ENCODE results near the gene C17orf113.

Gene C17orf113

DNA sequence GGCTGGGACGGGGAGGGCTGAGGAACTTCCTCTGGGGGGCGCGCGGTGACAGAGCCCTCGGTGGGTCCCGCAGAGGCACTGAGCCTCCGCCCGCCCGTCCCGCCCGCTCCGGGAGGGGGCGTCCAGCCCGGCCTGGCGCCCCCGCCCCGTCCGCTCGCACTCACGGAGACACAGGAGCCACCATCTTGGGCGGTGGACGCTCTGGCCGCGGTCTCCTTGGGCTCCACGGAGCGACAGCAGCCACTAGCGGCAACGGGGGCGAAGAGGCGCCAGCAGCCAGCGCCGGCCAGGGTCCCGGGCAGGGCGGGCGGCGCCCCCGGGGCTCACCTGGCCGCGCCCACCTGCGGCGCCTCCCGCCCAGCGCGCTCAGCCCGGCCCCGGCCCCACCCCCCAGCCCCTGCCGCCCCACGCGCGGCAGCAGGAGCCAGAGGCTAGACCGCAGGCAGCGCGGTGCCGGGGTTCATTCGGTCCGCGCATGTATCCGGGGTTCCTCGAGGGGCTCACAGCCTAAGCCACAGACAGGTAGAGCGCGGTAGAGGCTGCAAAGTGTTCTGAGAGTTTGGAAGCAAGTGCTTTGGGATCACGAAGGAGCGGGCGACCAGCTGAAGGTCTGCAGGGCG, at the start of gene C17orf113:
Gene C17orf113, minus strand, starts transcription at position 209 of the 620 bp plus-strand sequence. CDS start 7,225 bp downstream, outside the sequence.
- peaks cover 36% of the 10 kb centered on the region for H3K27me3 Mint-ChIP-seq
- H3K4me1 Mint-ChIP-seq: peaks cover 7% of the 10 kb centered on the region
- H3K27ac Mint-ChIP-seq: peak within 1 kb of the TSS; percentile 59

DNA sequence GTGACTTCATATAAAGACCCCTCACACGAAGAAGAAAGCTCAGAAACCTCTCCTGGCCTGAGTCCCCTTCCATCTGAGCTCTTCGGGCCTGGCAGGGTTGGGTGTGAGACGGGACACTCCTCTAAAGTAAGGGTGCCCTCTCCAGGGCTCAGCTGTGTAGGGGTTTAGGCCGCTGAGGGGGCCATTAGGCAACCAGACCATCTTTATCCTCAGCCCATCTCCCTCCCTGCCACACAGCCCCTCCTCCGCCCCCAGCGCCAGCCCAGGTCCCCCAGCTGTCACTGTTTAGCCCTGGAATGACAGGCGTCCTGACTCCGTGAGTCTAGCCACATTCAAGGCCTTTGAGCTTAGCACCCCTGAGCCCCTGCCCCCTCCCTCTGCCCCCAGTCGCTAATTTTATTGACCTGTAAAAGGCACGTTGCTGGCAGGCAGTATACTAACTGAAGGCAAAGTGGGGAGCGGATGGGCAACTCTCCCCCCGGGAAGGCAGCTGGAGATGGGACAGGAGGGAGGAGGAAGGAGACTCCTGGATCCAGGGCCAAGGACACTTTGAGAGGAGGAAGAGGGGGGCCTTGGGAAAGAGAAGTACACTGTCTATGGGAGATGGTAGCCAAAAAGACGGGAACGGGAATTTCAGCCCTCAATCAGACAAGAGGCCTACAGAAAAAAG, 48.5 kb upstream of the C17orf113 start:
- no peaks in the 10 kb centered on the region for H3K9me3 Mint-ChIP-seq
- H3K36me3 Mint-ChIP-seq: no peaks in the 10 kb centered on the region
- no peak for ATAC-seq
- peaks cover 17% of the 10 kb centered on the region for H3K27me3 Mint-ChIP-seq
- H3K4me3 Mint-ChIP-seq: no peak overlapping the region
- H3K27ac Mint-ChIP-seq: no peak overlapping the region
- H3K4me1 Mint-ChIP-seq: peaks cover 21% of the 10 kb centered on the region

More for the DNA sequence above, at the start of gene C17orf113:
- H3K9me3 Mint-ChIP-seq: no peaks in the 10 kb centered on the region
- ATAC-seq: peak; percentile 86
- H3K36me3 Mint-ChIP-seq: no peaks in the 10 kb centered on the region
- H3K4me3 Mint-ChIP-seq: peak within 1 kb of the TSS; percentile 73

DNA sequence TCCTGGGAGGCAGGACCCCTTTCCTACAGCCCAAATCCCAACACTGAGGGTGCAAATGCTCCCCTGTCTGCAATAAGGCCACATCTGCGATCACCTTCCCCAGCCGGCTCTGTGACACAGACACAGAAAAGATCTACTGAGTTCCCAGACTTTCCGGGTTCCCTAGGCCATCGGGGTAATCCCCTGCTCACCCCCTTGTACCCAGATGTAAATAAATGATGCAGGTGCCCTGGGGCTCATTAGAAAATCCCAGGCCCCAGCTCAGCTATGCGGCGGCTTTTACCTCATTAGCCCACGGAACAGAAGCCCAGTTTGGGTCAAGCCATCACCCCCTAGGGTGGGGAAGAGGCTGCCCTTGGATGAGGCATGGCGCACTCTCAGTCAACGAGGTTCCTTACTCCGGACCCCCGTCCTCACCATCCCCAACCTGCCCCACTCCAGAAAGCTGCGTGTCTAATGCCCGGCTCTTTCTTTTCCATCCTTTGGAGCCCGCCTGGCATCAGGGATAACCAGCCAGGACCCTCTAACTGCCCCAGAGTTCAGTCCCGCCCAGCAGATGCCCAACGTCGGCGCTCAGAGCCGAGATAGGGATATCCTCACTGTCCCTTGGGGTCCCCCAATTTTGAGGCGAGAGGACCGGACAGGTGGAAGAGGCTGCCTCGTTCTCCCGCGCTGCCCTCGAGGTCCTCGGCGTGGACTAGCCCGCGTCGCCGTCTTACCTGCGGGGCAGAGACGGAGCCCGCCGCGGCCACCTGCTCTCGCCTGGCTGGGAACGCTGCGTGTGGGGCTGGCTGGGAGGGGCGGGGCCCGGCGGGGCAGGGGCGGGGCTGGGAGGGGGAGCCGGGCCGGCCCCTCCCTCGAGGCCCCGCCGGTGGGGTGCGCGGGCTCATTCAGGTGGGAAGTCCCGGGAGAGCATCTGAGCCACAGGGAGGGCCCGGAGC, 47.6 kb upstream of the C17orf113 start, which contains the start of gene ZNF385C:
Gene ZNF385C, minus strand, starts transcription at position 783 of the 941 bp plus-strand sequence. CDS start 35,417 bp downstream, outside the sequence.
- peak; percentile 59 for ATAC-seq
- Mint-ChIP-seq H3K4me3 (peak within 1 kb of the TSS; percentile 67), H3K27me3 (peaks cover 21% of the 10 kb centered on the region), H3K9me3 (no peaks in the 10 kb centered on the region), H3K27ac (peak within 1 kb of the TSS; percentile 76), H3K36me3 (no peaks in the 10 kb centered on the region), H3K4me1 (peaks cover 21% of the 10 kb centered on the region)

DNA sequence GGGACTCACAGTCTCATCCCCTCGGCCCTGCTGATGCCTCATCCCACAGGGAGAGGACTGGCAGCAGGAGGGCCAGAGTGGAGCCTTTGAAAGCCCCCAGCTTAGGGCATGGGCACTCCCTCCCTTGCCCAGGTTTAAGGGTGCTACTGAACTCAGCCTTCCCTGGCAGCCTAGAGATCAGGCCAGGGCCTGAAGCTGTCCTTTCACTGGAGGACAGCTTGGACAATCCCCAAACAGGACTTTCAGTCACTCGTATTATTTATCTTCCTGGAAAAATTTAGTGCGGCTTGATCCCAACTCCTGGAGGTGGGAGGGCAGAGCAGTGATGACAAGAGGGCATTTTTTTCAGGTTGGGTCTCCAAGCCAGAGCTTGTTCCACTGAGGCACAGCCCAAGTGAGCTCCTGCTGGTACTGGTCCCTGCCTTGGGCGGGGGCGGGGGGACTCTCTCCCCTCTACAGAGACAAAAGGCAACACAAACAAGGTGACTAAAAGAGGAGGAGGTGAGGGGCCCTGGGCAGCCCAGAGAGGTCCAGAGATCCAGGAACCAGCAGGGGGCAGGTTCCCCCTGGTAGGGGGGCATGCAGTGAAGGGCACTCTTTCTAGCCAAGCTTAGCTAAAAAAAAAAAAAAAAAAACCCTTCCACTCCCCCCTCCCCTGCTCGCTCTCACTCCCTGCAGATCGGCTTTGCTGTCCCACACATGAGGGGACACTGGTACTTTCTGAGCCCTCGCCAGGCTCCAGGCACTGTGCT, 46.1 kb upstream of the C17orf113 start:
- Mint-ChIP-seq H3K27me3 (peaks cover 21% of the 10 kb centered on the region), H3K27ac (no peak overlapping the region), H3K9me3 (no peaks in the 10 kb centered on the region), H3K4me1 (peaks cover 17% of the 10 kb centered on the region), H3K4me3 (no peak overlapping the region), H3K36me3 (no peaks in the 10 kb centered on the region)
- ATAC-seq: no peak

DNA sequence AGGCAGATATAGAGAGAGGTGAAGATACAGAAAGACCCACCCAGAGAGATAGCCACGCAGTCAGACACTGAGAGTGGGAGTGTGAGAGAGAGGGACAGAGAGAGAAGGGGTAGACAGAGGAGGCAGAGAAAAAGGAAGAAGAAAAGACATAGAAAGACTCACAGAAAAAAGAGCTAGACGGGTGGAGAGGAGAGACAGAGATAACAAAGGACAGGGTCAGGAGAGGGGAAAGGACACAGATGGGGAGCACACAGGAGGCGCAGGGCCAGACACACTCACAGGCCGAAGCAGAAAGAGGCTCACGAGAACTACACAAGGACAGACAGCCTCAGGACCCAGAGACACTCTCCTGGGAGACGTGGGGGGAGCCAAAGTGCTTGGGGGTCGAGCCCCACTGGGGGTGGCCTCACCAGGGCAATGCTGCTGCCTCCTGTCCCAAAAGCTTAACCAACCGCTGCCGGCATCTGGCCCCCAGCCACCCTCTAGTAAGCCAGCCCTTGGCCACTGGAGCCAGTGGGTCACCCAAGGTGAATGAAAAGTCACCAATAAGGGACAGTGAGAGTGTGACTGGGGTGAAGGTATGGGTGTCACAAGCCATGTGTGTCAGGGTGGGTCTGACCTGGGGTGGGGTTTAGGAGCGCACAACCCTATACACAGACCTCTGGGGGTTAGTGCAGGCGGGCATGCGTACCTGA, 44.1 kb upstream of the C17orf113 start:
- no peak for ATAC-seq
- Mint-ChIP-seq H3K27me3 (peaks cover 21% of the 10 kb centered on the region), H3K4me1 (peaks cover 13% of the 10 kb centered on the region), H3K36me3 (no peaks in the 10 kb centered on the region), H3K27ac (no peak overlapping the region), H3K9me3 (no peaks in the 10 kb centered on the region), H3K4me3 (no peak overlapping the region)

DNA sequence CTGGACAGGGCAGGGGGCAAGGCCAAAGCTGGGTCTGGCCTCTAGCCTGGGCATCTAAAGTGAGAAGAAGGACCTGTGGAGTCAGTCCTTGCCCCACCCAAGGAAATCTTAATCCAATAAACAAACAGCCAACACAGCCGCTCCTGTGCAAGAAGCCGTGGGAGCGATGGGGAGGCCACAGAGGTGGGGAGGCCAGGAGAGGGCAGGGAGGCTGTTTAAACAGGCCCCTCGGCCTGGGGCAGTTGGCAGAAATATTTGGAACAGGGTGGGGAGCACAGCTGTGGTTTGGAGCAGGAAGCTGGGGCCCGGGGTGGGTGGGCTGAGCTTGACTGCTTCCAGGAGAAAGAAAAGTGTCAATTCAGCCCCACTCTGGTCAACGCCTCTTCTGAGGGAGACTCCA, 42.5 kb upstream of the C17orf113 start:
- H3K27me3 Mint-ChIP-seq: peaks cover 18% of the 10 kb centered on the region
- peaks cover 9% of the 10 kb centered on the region for H3K4me1 Mint-ChIP-seq
- H3K27ac Mint-ChIP-seq: no peak overlapping the region
- no peaks in the 10 kb centered on the region for H3K36me3 Mint-ChIP-seq
- no peaks in the 10 kb centered on the region for H3K9me3 Mint-ChIP-seq
- no peak overlapping the region for H3K4me3 Mint-ChIP-seq
- no peak for ATAC-seq

DNA sequence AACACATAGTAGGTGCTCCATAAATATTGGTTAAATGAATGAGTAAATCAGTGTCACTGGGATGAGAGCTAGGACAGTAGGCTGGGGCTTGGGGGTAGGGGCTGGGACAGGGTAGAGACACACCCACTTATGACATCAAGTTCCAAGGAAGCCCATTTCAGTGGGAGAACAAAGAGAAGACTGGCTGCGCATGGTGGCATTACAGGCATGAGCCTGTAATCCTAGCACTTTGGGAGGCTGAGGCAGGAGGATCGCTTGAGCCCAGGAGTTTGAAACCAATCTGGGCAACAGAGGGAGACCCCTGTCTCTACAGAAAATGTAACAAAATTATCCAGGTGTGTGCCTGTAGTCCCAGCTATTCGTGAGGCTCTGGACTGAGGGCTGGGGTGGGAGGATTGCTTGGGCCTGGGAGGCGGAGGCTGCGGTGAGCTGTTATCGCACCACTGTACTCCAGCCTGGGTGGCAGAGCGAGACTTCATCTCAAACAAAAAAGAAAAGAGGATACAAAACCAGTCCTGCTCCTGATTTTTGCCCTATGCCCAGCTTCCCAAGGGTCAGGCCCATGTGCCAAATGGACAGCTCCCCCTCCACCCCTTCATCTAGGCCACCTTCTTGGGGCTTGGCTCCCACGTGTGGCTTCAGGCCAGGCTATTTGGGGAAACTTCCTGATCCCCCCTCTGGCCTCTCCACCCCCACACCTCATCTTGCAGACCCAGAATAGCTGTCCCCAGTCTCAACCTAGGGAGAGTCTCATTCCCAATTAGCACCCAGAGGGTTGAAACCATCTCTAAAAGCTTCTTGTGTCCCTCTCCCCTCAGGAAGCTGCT, 40.8 kb upstream of the C17orf113 start:
- H3K9me3 Mint-ChIP-seq: no peaks in the 10 kb centered on the region
- no peak overlapping the region for H3K4me3 Mint-ChIP-seq
- no peak overlapping the region for H3K27ac Mint-ChIP-seq
- H3K4me1 Mint-ChIP-seq: no peaks in the 10 kb centered on the region
- no peaks in the 10 kb centered on the region for H3K36me3 Mint-ChIP-seq
- no peak for ATAC-seq
- peaks cover 12% of the 10 kb centered on the region for H3K27me3 Mint-ChIP-seq

DNA sequence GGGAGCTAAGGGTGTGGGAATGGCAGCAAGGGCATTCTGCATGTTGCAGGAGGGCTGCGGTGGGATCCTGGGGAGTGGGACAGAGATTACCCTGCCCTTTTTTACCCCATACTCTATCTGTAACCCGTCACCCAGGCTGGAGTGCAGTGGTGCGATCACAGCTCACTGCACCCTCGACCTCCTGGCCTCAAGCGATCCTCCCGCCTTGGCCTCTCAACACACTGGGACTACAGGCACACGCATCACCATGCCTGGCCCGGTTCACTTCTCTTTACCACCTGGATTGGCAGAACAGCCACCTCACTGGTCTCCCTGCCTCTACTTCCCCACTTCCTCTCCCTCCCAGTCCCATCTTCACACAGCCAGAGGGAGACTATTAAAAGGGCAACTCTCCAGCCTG, 38.3 kb upstream of the C17orf113 start:
- H3K27me3 Mint-ChIP-seq: peaks cover 2% of the 10 kb centered on the region

DNA sequence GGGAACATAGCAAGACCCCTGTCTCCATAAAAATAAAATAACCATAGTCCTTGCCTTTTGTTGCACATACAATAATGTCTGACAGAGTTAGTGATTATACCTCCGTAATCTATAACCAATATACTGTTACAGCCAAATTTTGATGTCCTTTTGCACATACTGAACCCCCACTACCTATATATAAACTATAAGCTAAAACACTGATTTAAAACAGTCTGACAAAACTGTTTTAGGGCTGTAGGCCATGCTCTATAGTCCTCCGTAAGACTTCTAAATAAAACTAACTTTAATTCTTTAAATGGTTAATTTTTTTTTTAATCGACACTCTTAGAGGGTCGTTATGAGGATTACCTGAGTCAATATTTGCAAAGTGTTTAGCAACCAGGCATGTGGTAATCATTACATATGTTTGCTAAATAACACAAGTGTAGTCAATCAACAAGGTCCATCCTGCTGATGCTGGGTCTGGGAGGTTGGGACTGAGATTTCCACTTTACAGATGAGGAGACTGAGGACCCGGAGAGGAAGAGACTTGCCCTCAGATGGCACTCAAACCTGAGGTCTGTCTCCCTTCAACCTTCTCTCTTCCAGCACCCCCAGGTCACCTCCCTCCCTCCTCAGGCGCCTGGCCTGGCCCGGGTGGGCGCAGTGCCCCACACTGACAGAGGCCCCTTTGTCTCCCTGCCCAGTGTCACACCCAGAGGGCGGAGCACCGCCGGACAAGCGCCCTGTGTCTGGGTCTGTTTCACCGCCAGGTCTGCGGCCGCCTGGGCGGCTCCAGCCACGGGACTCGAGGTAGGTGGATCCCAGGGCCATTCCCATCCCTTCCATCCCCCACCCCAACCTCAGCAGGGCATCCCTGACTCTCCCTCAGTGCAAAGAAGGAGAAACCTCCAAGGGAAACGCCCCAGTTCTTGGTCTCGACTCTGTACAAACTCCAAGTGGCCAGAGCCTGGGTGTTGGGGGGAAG, 37.6 kb upstream of the C17orf113 start:
- no peak for ATAC-seq
- H3K27me3 Mint-ChIP-seq: no peaks in the 10 kb centered on the region
- H3K27ac Mint-ChIP-seq: no peak overlapping the region
- no peaks in the 10 kb centered on the region for H3K4me1 Mint-ChIP-seq
- no peaks in the 10 kb centered on the region for H3K36me3 Mint-ChIP-seq
- H3K4me3 Mint-ChIP-seq: no peak overlapping the region
- no peaks in the 10 kb centered on the region for H3K9me3 Mint-ChIP-seq

More for the DNA sequence above, 38.3 kb upstream of the C17orf113 start:
- ATAC-seq: no peak
- Mint-ChIP-seq H3K27ac (no peak overlapping the region), H3K9me3 (no peaks in the 10 kb centered on the region), H3K4me3 (no peak overlapping the region), H3K36me3 (no peaks in the 10 kb centered on the region), H3K4me1 (no peaks in the 10 kb centered on the region)

DNA sequence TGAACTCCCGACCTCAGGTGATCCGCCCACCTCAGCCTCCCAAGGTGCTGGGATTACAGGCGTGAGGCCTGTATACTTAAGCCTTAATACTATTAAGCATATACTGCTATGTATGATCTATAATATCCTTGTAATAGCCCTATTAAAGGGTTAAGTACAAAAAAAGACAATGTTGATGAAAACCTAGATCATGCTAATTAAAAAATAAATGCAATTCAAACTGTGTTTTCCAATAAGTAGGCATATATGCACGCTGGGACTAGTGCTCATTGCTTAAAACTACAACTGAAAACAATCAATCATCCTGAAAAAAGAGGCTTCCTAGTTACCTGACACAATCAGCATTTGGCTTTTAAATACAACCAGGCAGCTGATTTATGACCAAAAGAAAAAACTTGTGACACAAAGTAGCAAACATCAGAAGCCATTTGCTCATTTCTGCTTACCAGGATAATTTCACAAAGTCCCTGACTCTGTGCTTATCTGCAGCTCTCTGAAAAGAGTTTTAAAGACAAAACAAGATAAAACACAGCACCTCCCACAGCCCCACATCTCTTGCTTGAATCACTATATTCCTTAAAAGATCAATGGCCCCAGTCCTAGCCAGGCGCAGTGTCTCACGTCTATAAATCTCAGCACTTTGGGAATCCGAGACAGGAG, 36.8 kb upstream of the C17orf113 start:
- no peaks in the 10 kb centered on the region for H3K36me3 Mint-ChIP-seq
- ATAC-seq: no peak
- H3K9me3 Mint-ChIP-seq: no peaks in the 10 kb centered on the region
- H3K27me3 Mint-ChIP-seq: no peaks in the 10 kb centered on the region
- H3K27ac Mint-ChIP-seq: no peak overlapping the region
- no peaks in the 10 kb centered on the region for H3K4me1 Mint-ChIP-seq
- no peak overlapping the region for H3K4me3 Mint-ChIP-seq

DNA sequence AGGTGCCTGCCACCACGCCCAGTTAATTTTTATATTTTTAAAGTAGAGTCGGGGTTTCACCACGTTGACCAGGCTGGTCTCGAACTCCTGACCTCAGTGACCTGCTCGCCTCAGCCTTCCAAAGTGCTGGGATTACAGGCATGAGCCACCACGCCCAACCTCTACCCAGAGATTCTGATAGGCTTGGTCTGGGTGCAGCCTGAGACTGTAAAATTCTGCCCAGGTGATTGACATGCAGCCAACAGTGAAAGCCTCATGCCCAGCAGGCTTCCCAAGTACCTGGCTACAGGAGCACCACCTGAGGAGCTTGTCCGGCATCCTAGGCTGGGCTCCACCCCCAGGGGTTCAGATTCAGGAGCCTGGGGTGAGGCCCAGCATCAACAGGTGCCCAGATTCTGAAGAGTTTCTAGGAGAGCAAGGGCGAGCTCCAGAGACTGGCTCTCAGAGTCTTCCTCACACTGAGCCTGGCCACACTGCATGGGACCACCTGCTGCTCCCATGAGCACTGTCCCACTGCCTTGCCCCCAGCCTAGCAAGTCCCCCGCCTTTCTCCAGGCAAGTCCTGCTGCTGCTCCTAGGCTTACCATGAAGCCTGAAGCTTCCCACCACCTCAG, 31.2 kb upstream of the C17orf113 start:
- no peak for ATAC-seq
- no peak overlapping the region for H3K4me3 Mint-ChIP-seq
- no peaks in the 10 kb centered on the region for H3K4me1 Mint-ChIP-seq
- H3K27ac Mint-ChIP-seq: no peak overlapping the region
- no peaks in the 10 kb centered on the region for H3K36me3 Mint-ChIP-seq
- no peaks in the 10 kb centered on the region for H3K9me3 Mint-ChIP-seq
- H3K27me3 Mint-ChIP-seq: no peaks in the 10 kb centered on the region

DNA sequence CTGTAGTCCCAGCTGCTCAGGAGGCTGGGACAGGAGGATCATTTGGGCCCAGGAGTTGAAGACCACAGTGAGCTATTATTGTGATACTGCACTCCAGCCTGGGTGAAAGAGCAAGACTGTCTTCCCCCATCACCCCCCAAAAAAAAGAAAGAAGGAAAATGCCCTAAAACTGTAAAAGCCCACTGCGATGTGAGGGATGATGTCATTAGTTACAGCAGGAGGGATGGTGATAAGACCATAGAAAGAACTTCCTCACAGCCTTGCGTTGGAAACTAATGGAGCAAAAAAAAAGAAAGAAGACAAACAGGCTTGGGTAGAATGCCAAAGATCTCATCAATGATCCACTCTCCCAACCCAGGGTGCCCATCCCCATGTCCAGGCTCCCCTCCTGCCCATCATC, 29.1 kb upstream of the C17orf113 start:
- Mint-ChIP-seq H3K4me3 (no peak overlapping the region), H3K4me1 (no peaks in the 10 kb centered on the region), H3K9me3 (no peaks in the 10 kb centered on the region), H3K27ac (no peak overlapping the region), H3K36me3 (no peaks in the 10 kb centered on the region), H3K27me3 (no peaks in the 10 kb centered on the region)
- no peak for ATAC-seq
